AG04449 (cell line): ENCODE results near the gene CD59.
"Not testable (repeated sequence)": the region's sequence is repeated elsewhere in the genome, so short reads cannot be mapped to it uniquely, and the experiment has no call there.

Source experiments
- CTCF ChIA-PET: fragments of 350-600 bp; formaldehyde crosslinking; extraction: SDS; loops from one replicate; lab custom pipeline; 2021; ENCODE audit warnings: antibody characterized with exemption; lab: Yijun Ruan, JAX
- POLR2A ChIA-PET: fragments of 400-600, 350-600 bp; formaldehyde crosslinking; extraction: SDS; loops from one replicate; lab custom pipeline; 2020; ENCODE audit warnings: antibody characterized with exemption, inconsistent platforms; lab: Yijun Ruan, JAX
- DNase-seq: peaks from one replicate; pipeline ENCODE4 v3.0.0-alpha.2; 2010; ENCODE audit warnings: low read depth, low spot score
- H3K4me3 ChIP-seq: 2 replicates; pipeline ENCODE4 v1.5.1; 2011; ENCODE audit warnings: low read depth, mild to moderate bottlenecking, control low read depth, low read length
- CTCF ChIP-seq: IDR thresholded peaks from one replicate; pipeline ENCODE4 v1.5.1; 2011; ENCODE audit warnings: mild to moderate bottlenecking, moderate library complexity, low read length, control low read depth, inconsistent platforms; ENCODE audit not compliant: insufficient read depth; ENCODE audit errors: missing control alignments

Gene CD59

GRCh38 chr11:33731723-33732531 lies 4.3 kb downstream of the CD59 start:
- no peak for TF ChIP-seq CTCF
- ChIA-PET CTCF (interaction anchor here (1.1 kb wide), 1 partner anchor 16 kb away, joined by 3 read pairs; no protein-coding TSS in a partner anchor), POLR2A (no interaction called here)
- no peak for DNase-seq
- no peak overlapping the region for H3K4me3 ChIP-seq

- ChIA-PET CTCF (interaction anchor here (1.4 kb wide), 1 partner anchor 12 kb away, joined by 4 read pairs; no protein-coding TSS in a partner anchor), POLR2A (no interaction called here)
- H3K4me3 ChIP-seq, result no peak overlapping the region
- TF ChIP-seq CTCF, result no peak
- no peak for DNase-seq
These were observed 5.5 kb downstream of the CD59 start for GRCh38 chr11:33730716-33731115.

- CTCF ChIA-PET, POLR2A ChIA-PET, H3K4me3 ChIP-seq, DNase-seq: not testable (repeated sequence)
These were observed 7.1 kb downstream of the CD59 start for GRCh38 chr11:33729072-33729664.

GRCh38 chr11:33727539-33727938 lies 8.7 kb downstream of the CD59 start:
- POLR2A ChIA-PET, H3K4me3 ChIP-seq, DNase-seq: not testable (repeated sequence)
- CTCF ChIA-PET, result interaction anchor here (1.2 kb wide), 1 partner anchor 9 kb away, joined by 5 read pairs; the partner anchor contains the start of gene CD59

- TF ChIP-seq CTCF, result no peak
- DNase-seq, result no peak
- H3K4me3 ChIP-seq, result no peak overlapping the region
- ChIA-PET CTCF (interaction anchor here (1.3 to 3.8 kb wide), 3 partner anchors 8 to 17 kb away, joined by 5 to 11 read pairs (median 5); partner anchors contain the start of gene CD59), POLR2A (interaction anchor here (1.5 kb wide), 1 partner anchor 9 kb away, joined by 4 read pairs; no protein-coding TSS in a partner anchor)
These were observed 10.7 kb downstream of the CD59 start for GRCh38 chr11:33725496-33725895.

- no peak for DNase-seq
- no peak overlapping the region for H3K4me3 ChIP-seq
- POLR2A ChIA-PET, result interaction anchor here (1.2 to 1.7 kb wide), 4 partner anchors 10 to 33 kb away, joined by 4 to 6 read pairs (median 4); partner anchors contain the start of gene C11orf91
- CTCF ChIA-PET, result interaction anchor here (0.8 to 3.8 kb wide), 6 partner anchors 9 to 362 kb away, joined by 3 to 11 read pairs (median 4); partner anchors contain the start of gene CD59
- TF ChIP-seq CTCF, result no peak
These were observed 11.6 kb downstream of the CD59 start for GRCh38 chr11:33724644-33725035.

- peak; percentile 95 for DNase-seq
- CTCF ChIA-PET, result interaction anchor here (1.0 to 3.8 kb wide), 4 partner anchors 10 to 19 kb away, joined by 3 to 11 read pairs (median 6); partner anchors contain the start of gene CD59
- TF ChIP-seq CTCF, result no peak
- POLR2A ChIA-PET, result interaction anchor here (1.4 to 1.7 kb wide), 2 partner anchors 13 to 31 kb away, joined by 5 to 6 read pairs; no protein-coding TSS in a partner anchor
- H3K4me3 ChIP-seq, result no peak overlapping the region
These were observed 12.9 kb downstream of the CD59 start for GRCh38 chr11:33723238-33723881.
